Activated CD4-positive, alpha-beta T cell treated with anti-CD3 and anti-CD28 coated beads, Interleukin-2, amount 50 U/mL, for 4 hours (primary cell): ENCODE data around the gene SRI.
"Not testable (repeated sequence)": the region's sequence is repeated elsewhere in the genome, so short reads cannot be mapped to it uniquely, and the experiment has no call there.

Experiments
- DNase-seq, 2 experiments: peaks; one replicate each; pipeline ENCODE4 v3.0.0-alpha.2; 2020

The SRI gene

GRCh38 chr7:88219781-88220747 is at the start of gene SRI:
SRI (minus strand) TSS chr7:88220038; CDS start chr7:88220026, 12 bp downstream.
- peak; percentile 86 for DNase-seq

GRCh38 chr7:88269586-88269985 is 49.7 kb upstream of the SRI start:
- DNase-seq, result no peak

GRCh38 chr7:88268858-88269257 is 49.0 kb upstream of the SRI start:
- DNase-seq, result no peak

- no peak for DNase-seq
Measured at GRCh38 chr7:88268051-88268450, 48.2 kb upstream of the SRI start.

- DNase-seq, result no peak
Measured at GRCh38 chr7:88267421-88267820, 47.6 kb upstream of the SRI start.

GRCh38 chr7:88264987-88265386 is 45.1 kb upstream of the SRI start:
- DNase-seq, result not testable (repeated sequence)

- DNase-seq, result no peak
Measured at GRCh38 chr7:88262562-88262961, 42.7 kb upstream of the SRI start.

GRCh38 chr7:88260719-88261118 is 40.9 kb upstream of the SRI start:
- no peak for DNase-seq

- no peak for DNase-seq
Measured at GRCh38 chr7:88259656-88260380, 40.0 kb upstream of the SRI start.

- DNase-seq, result not testable (repeated sequence)
Measured at GRCh38 chr7:88258296-88258695, 38.5 kb upstream of the SRI start.

GRCh38 chr7:88256906-88257305 is 37.1 kb upstream of the SRI start:
- no peak for DNase-seq

- DNase-seq, result no peak
Measured at GRCh38 chr7:88254721-88255424, 35.0 kb upstream of the SRI start.

GRCh38 chr7:88253640-88254039 is 33.8 kb upstream of the SRI start:
- DNase-seq, result no peak

GRCh38 chr7:88244258-88244657 is 24.4 kb upstream of the SRI start:
- no peak for DNase-seq

GRCh38 chr7:88243345-88243909 is 23.6 kb upstream of the SRI start:
- DNase-seq, result no peak

- no peak for DNase-seq
Measured at GRCh38 chr7:88239852-88240251, 20.0 kb upstream of the SRI start.

GRCh38 chr7:88233828-88234227 is 14.0 kb upstream of the SRI start:
- no peak for DNase-seq

- DNase-seq, result no peak
Measured at GRCh38 chr7:88230646-88231045, 10.8 kb upstream of the SRI start.

GRCh38 chr7:88229302-88229995 is 9.6 kb upstream of the SRI start:
- DNase-seq, result no peak

GRCh38 chr7:88226886-88227516 is 7.2 kb upstream of the SRI start:
- no peak for DNase-seq

GRCh38 chr7:88226201-88226600 is 6.4 kb upstream of the SRI start:
- DNase-seq, result no peak
